SH-SY5Y (cell line): ENCODE measurements around the gene PPFIBP2.

Source experiments
- GATA2 ChIP-seq: IDR thresholded peaks from 2 replicates; pipeline ENCODE4 v1.6.1; 2011; ENCODE audit warnings: mild to moderate bottlenecking, low read depth, low read length
- GATA3 ChIP-seq: IDR thresholded peaks from 2 replicates; pipeline ENCODE4 v1.6.1; 2011; ENCODE audit warnings: low read depth, mild to moderate bottlenecking, low read length, moderate library complexity

- TF ChIP-seq GATA2: no peak
- TF ChIP-seq GATA3: no peak
Measured at GRCh38 chr11:7545611-7546010, 31.8 kb downstream of the PPFIBP2 start.
